Neural progenitor cell (in vitro differentiated cells): ENCODE results near the gene CNTN1.

Experiments
- CTCF ChIP-seq: fragments of 200-600 bp; sonication (generic); IDR thresholded peaks from 2 replicates; pipeline ENCODE4 v1.5.1; 2017; ENCODE audit warnings: antibody characterized with exemption, mild to moderate bottlenecking
- EZH2phosphoT487 ChIP-seq: fragments of 200-600 bp; sonication (generic); IDR thresholded peaks from 2 replicates; pipeline ENCODE4 v1.6.1; 2017; ENCODE audit warnings: antibody characterized with exemption

GRCh38 chr12:41019461-41019860, 327.2 kb downstream of the CNTN1 start:
- TF ChIP-seq CTCF (no peak), EZH2phosphoT487 (no peak)
